ENCODE data around the gene FCHO1.
"Not testable (repeated sequence)": the region's sequence is repeated elsewhere in the genome, so short reads cannot be mapped to it uniquely, and the experiment has no call there.

FCHO1 gene

GRCh38 chr19:17766543-17767131 is 15.4 kb downstream of the FCHO1 start:
- DNase-seq = peak; percentile 86

- no peak for DNase-seq
Observed at GRCh38 chr19:17767559-17767958, 16.3 kb downstream of the FCHO1 start.

GRCh38 chr19:17770613-17771012 is 19.3 kb downstream of the FCHO1 start:
- DNase-seq = no peak

GRCh38 chr19:17772172-17772571 is 20.9 kb downstream of the FCHO1 start:
- DNase-seq = no peak

DNA sequence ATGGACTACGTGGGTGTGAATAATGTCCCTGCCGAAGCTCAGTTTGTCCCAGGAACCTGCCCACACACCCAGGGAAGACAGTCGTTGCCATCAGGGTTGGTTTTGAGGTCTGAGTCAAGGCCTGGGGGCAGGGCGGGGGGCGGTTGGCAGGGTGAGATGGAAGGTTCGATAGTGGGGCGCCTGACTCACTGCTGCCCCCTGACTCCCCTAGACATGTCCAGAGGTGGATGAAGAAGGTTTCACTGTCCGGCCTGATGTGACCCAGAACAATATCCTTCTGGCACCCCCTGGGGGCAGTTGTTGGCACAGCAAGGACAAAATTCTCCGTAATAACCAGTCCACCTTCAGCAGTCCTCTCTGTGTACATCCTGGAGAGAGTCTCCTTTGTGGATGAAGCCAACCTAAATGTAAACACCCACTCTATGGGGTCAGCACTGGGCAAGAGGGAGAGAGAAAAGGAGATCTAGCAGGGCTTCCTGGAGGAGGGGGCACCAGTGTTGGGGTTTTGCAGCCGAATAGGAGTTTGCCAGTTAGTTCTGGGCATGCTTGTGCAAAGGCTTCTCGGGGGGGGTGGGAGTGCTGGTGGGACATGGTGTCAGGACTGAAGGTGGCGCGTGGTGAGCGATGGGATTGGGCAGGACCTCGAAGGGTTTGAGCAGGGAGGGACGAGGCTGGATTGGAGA is 24.1 kb downstream of the FCHO1 start:
- DNase-seq = no peak

GRCh38 chr19:17775991-17776803 is 24.9 kb downstream of the FCHO1 start:
- DNase-seq = no peak

- not testable (repeated sequence) for DNase-seq
Observed at GRCh38 chr19:17777840-17778239, 26.6 kb downstream of the FCHO1 start.

DNA sequence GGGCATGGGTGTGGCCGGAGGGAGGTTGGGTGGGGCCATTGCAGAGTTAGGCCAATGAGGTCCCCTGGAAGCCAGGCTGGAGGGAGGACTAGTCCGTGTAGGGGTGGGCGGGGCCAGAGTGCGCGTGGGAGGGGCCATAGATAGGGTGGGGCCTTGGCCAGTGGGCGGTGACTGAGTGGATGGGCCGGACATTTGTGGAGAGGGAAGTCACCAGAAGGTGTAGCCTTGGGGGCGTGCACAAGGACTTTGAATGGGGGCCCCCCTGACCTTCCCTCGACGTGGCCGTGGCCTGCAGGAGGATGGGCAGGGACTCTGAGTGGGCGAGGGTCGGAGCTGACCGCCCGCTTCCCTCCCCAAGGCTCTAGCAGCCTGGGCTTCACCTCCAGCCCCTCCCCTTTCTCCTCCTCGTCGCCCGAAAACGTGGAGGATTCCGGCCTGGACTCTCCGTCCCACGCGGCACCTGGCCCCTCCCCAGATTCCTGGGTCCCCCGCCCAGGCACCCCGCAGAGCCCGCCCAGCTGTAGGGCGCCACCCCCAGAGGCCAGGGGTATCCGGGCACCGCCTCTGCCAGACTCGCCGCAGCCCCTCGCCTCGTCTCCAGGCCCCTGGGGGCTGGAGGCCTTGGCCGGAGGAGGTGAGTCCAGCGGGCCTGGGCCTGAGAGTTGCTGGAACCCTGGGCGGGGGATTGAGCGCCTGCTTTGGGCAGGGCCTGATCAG is 27.1 kb downstream of the FCHO1 start:
- peak; percentile 87 for DNase-seq

GRCh38 chr19:17778968-17779929 is 28.0 kb downstream of the FCHO1 start:
- DNase-seq = peak; percentile 66

GRCh38 chr19:17780781-17781180 is 29.5 kb downstream of the FCHO1 start:
- DNase-seq = no peak

GRCh38 chr19:17783721-17784120 is 32.4 kb downstream of the FCHO1 start:
- DNase-seq = not testable (repeated sequence)

DNA sequence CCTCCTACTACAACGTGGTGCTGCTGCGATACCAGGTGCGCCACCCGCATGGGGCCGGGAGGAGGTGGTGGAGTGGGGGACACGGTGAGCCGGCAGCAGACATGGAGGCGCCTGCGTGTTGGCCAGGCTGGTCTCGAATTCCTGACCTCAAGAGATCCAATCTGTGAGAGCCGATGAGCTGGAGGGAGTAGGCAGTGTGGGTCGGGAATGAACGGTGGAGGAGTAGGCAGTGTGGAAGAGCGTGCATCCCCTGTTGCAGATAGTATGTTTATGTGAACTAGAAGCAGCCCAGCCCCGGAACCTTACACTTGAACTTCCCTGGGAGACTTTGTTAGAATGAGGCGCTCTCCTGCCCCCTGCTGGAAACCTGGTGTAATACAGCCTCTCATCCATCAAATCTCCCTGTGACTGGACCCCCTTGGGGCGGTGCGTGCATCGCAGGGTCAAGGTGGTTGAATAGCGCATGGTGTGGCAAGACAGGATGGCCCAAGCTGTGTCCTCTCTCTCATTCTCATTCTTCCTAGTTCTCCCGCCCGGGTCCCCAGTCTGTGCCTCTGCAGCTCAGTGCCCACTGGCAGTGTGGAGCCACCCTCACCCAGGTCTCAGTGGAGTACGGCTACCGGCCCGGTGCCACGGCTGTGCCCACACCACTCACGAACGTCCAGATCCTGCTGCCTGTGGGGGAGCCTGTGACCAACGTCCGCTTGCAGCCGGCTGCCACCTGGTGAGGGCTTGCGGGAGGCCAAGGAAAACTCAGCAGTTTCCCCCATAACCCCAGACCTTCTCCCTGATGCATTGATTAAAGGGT is 33.1 kb downstream of the FCHO1 start:
- peak; percentile 62 for DNase-seq

GRCh38 chr19:17787274-17787913 is 36.1 kb downstream of the FCHO1 start:
- no peak for DNase-seq

DNA sequence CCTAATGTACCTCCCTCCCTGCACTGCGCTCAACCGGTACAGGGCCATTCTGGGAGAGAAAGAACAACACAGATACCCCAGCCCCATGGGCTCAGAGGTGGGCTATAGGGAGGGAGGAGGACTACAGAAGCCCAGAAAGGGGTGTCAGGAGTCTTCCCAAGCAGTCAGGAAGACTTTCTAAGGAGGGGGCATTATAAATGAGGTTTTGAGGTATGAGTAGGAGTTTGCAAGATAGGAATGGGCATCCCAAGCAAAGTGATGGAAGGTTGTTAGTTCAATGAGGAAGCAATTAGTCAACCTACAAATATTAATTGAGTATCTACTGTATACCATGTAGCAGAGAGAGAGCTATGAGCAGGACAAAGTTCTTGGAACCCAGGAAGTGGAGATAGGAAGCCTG is 37.4 kb downstream of the FCHO1 start:
- no peak for DNase-seq

- no peak for DNase-seq
Observed at GRCh38 chr19:17790059-17790780, 38.9 kb downstream of the FCHO1 start.

- no peak for DNase-seq
Observed at GRCh38 chr19:17794412-17794730, 43.1 kb downstream of the FCHO1 start.

GRCh38 chr19:17794731-17795494 is 43.6 kb downstream of the FCHO1 start, which contains the start of gene B3GNT3:
TSS of gene B3GNT3 (plus strand) at chr19:17795138. CDS start at chr19:17807808, 12,670 bp downstream.
- DNase-seq = peak; percentile 76

- DNase-seq = no peak
Observed at GRCh38 chr19:17795495-17795856, 44.2 kb downstream of the FCHO1 start.
